ENCODE data around the gene ELAPOR2.

Gene ELAPOR2

DNA sequence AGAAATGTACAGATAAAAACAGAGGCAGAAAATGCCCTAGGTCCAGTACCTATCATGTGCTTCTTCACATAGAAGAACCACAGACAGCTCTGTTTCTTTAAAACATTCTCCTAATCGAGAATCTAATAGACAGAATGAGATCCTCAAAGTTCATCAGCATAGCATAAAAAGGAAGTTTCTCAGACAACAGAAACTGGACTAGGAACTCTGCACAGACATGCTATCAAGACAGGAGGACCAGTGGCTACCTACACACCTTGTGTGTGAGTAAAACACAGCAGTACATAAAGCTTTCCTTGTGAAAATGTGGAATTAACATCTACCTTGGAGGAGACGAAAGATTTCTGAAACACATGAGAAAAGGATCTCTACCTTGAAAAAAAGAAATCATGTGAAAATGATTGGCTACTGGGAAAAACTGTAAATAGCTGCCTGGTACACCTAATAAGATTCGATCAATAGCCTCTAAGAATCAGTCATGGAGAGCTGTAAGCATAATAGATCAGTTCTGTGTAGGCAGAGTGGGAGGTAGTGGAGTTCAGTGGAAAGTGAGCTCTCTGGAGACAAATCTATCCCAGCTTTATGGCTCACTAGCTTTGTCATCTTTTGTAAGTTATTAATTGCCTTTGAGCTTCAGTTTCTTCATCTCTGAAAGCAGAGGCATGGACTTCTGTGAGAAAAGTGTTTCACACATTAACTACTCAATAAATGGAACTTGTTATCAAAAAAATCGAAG, 26.7 kb downstream of the ELAPOR2 start:
- DNase-seq, result no peak
- H3K4me1 ChIP-seq, result no peaks in the 10 kb centered on the region
- no peak overlapping the region for H3K4me3 ChIP-seq (ENCODE audit: low read depth, low read length)
- TF ChIP-seq, protein P1, sequence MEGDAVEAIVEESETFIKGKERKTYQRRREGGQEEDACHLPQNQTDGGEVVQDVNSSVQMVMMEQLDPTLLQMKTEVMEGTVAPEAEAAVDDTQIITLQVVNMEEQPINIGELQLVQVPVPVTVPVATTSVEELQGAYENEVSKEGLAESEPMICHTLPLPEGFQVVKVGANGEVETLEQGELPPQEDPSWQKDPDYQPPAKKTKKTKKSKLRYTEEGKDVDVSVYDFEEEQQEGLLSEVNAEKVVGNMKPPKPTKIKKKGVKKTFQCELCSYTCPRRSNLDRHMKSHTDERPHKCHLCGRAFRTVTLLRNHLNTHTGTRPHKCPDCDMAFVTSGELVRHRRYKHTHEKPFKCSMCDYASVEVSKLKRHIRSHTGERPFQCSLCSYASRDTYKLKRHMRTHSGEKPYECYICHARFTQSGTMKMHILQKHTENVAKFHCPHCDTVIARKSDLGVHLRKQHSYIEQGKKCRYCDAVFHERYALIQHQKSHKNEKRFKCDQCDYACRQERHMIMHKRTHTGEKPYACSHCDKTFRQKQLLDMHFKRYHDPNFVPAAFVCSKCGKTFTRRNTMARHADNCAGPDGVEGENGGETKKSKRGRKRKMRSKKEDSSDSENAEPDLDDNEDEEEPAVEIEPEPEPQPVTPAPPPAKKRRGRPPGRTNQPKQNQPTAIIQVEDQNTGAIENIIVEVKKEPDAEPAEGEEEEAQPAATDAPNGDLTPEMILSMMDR (IDR thresholded peaks at IDR 0.05; ENCODE audit: low read depth, low read length), result no peak
- no peaks in the 10 kb centered on the region for H3K27me3 ChIP-seq
- H3K9me3 ChIP-seq, result no peaks in the 10 kb centered on the region; the same call in 1 of the 2 replicates
- no peaks in the 10 kb centered on the region for H3K36me3 ChIP-seq

DNA sequence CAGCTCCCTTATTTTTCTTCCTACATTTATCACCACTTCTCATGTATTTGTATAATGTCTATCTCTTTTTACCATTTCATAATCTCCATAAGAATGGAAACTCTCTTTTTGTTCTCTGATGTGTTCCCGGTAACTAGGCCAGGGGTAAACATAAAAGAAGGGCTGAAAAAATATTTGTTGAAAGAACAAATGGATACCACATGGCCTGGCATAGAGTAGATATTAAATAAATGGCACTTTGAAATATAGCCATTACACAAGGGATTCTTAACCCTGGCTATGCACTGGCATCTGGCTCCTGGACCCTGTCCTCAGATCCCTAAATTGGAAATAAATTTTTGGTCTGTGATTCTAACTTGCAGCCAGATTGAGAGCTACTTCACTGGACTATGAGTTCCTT, 30.4 kb downstream of the ELAPOR2 start:
- no peak overlapping the region for H3K4me3 ChIP-seq (ENCODE audit: low read depth, low read length)
- TF ChIP-seq, protein P1 (IDR thresholded peaks at IDR 0.05; ENCODE audit: low read depth, low read length), result no peak
- H3K36me3 ChIP-seq, result no peaks in the 10 kb centered on the region
- no peaks in the 10 kb centered on the region for H3K9me3 ChIP-seq
- no peaks in the 10 kb centered on the region for H3K4me1 ChIP-seq
- DNase-seq, result no peak
- H3K27me3 ChIP-seq, result no peaks in the 10 kb centered on the region

DNA sequence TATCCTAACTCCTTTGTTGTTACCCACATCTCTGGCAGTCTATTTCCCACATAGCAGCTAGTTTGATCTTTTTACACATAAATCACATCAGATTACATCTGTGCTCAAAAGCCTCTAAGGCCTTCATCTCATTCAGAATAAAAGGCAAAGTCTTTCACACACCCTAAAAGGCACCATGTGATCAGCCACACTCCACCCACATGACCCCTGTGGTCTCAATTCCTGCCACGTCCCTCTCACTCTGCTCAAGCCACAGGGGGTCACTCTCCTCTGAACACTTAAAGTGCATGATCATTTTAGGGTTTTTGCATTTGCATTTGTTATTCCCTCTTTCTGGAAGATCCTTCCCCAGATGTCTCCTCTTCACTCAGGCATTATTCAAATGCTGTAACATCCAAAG, 30.8 kb downstream of the ELAPOR2 start:
- Histone ChIP-seq H3K27me3 (no peaks in the 10 kb centered on the region), H3K36me3 (no peaks in the 10 kb centered on the region), H3K4me3 (ENCODE audit: low read depth, low read length) (no peak overlapping the region), H3K4me1 (no peaks in the 10 kb centered on the region), H3K9me3 (no peaks in the 10 kb centered on the region)
- no peak for DNase-seq
- TF ChIP-seq, protein P1 (IDR thresholded peaks at IDR 0.05; ENCODE audit: low read depth, low read length), result no peak

DNA sequence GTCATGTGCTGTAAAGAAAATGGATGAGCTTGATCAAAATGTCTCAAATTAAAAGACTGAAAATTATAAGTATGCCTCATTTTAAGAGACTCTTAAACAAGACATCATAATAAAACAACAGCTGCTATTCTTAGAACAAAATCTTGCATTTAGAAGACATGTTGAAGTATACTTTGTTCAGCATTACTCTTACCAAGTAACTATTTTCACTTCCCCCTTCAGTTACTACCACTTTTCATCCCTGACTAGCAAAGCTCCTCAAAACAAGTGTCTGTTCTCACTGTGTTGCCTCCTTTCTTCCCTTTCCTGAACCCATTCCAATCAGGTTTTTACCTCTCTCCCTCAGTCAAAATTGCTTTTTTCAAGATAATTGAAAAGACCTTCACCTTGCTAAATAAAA, 31.6 kb downstream of the ELAPOR2 start:
- no peaks in the 10 kb centered on the region for H3K4me1 ChIP-seq
- DNase-seq, result no peak
- no peak overlapping the region for H3K4me3 ChIP-seq (ENCODE audit: low read depth, low read length)
- TF ChIP-seq, protein P1 (IDR thresholded peaks at IDR 0.05; ENCODE audit: low read depth, low read length), result no peak
- H3K9me3 ChIP-seq, result no peaks in the 10 kb centered on the region
- no peaks in the 10 kb centered on the region for H3K27me3 ChIP-seq
- no peaks in the 10 kb centered on the region for H3K36me3 ChIP-seq

DNA sequence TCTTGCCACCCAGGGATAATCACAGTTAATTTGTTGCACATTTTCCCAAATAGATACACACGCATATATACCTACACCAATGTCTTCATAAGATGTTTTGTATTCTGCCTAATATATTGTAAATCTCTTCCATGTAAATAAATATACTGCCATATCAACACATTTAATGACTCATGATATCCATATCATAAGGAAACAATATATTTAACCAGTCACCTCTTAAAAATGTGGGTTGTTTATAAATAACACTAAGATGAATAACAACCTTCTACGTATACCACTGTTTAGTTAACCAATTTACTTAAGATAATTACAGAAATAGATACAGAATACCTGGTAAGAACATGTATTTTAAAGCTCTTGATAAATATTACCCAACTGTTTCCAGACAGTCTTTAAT, 38.2 kb downstream of the ELAPOR2 start:
- TF ChIP-seq, protein P1 (IDR thresholded peaks at IDR 0.05; ENCODE audit: low read depth, low read length), result no peak
- no peaks in the 10 kb centered on the region for H3K4me1 ChIP-seq

DNA sequence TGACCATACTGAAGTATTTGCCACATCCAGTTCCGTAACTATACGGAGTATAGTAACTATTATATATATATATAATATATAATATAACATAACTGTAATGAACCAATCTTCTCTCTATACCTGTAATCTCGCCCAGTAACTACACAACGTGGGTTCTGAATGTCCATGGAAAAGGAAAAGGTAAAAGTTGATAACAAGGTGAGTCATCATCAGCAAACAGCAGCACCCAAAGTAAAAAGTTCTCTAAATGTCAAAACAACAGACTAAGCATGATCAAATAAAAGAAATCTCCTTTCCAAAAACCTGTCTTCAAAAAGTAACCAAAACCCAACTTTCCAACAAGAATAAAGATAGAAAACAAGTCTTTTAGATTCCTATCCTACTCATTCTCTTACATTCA, 42.8 kb downstream of the ELAPOR2 start:
- no peaks in the 10 kb centered on the region for H3K9me3 ChIP-seq
- TF ChIP-seq, protein P1 (IDR thresholded peaks at IDR 0.05; ENCODE audit: low read depth, low read length), result no peak
- no peaks in the 10 kb centered on the region for H3K27me3 ChIP-seq
- H3K4me1 ChIP-seq, result no peaks in the 10 kb centered on the region
- no peak overlapping the region for H3K4me3 ChIP-seq (ENCODE audit: low read depth, low read length)
- no peaks in the 10 kb centered on the region for H3K36me3 ChIP-seq
- no peak for DNase-seq

More for the DNA sequence above, 38.2 kb downstream of the ELAPOR2 start:
- Histone ChIP-seq H3K27me3 (no peaks in the 10 kb centered on the region), H3K36me3 (no peaks in the 10 kb centered on the region), H3K4me3 (ENCODE audit: low read depth, low read length) (no peak overlapping the region), H3K9me3 (no peaks in the 10 kb centered on the region)
- DNase-seq, result no peak
